Left lobe of liver (tissue), 2 donors: ENCODE data around the gene HJV. TPM values are rescaled to one million over a fixed set of nuclear protein-coding genes. Genes with fewer than 3 reads are reported as not detected.

Experiments
- ATAC-seq: fragments of 200-7000 bp; cut with Tn5 transposase; one replicate; pipeline ENCODE4 v1.9.1; 2020; ENCODE audit warnings: mild to moderate bottlenecking, moderate library complexity
- DNase-seq: peaks from one replicate; pipeline ENCODE4 v3.0.0-alpha.2; 2020; ENCODE audit warnings: low spot score
- total RNA-seq: library from RNA; stranded (reverse); gene quantifications from one replicate; pipeline ENCODE4 v1.2.1, GENCODE V29; 2021
- donor health status: DM: no; HTN: no; CAD: no; lungs with moderate emphysema.
- donor health status: DM: no; HTN: yes; CAD: no.

Gene HJV
- total RNA-seq, 1 donor from 2014 or later, result 110 TPM

GRCh38 chr1:145978854-145979745, 42.4 kb downstream of the HJV start:
- DNase-seq (peak; percentile 75), ATAC-seq (peak; percentile 60)

GRCh38 chr1:145978471-145978853, 43.1 kb downstream of the HJV start:
- DNase-seq (no peak), ATAC-seq (no peak)

GRCh38 chr1:145977486-145978470, 43.8 kb downstream of the HJV start:
- ATAC-seq, result peak; percentile 79
- DNase-seq, result peak; percentile 72

- no peak for ATAC-seq
Measured at GRCh38 chr1:145977016-145977415, 44.5 kb downstream of the HJV start.

GRCh38 chr1:145975216-145975615, 46.3 kb downstream of the HJV start:
- ATAC-seq (no peak), DNase-seq (no peak)

More at GRCh38 chr1:145977016-145977415, 44.5 kb downstream of the HJV start:
- no peak for DNase-seq

- no peak for ATAC-seq
- DNase-seq, result no peak
Measured at GRCh38 chr1:145974721-145975120, 46.8 kb downstream of the HJV start.

- ATAC-seq, result peak; percentile 83
- peak; percentile 85 for DNase-seq
Measured at GRCh38 chr1:145972580-145972979, 49.0 kb downstream of the HJV start.

Other genes with a start within 250 kb of the HJV start
- gene RNF115, start 197.6 kb downstream of the HJV start, total RNA-seq, result 4.9 TPM
- 7.4 TPM for gene POLR3C, start 197.5 kb downstream of the HJV start, total RNA-seq
- 0.63 TPM for gene NUDT17, start 176.1 kb downstream of the HJV start, total RNA-seq
- 6.2 TPM for gene PIAS3, start 162.7 kb downstream of the HJV start, total RNA-seq
- gene ANKRD35, start 135.9 kb downstream of the HJV start, total RNA-seq, result 2.4 TPM
- gene ITGA10, start 111.7 kb downstream of the HJV start, total RNA-seq, result 1.5 TPM
- gene PEX11B, start 103.0 kb downstream of the HJV start, total RNA-seq, result 16.1 TPM
- gene RBM8A, start 94.3 kb downstream of the HJV start, total RNA-seq, result 45.0 TPM
- 11.4 TPM for gene LIX1L, start 63.7 kb downstream of the HJV start, total RNA-seq
- 0.65 TPM for gene ANKRD34A, start 57.2 kb downstream of the HJV start, total RNA-seq
- gene POLR3GL, start 57.0 kb downstream of the HJV start, total RNA-seq, result 14.2 TPM
- 66.5 TPM for gene TXNIP, start 25.2 kb downstream of the HJV start, total RNA-seq
- gene NBPF10, start 123.1 kb upstream of the HJV start, total RNA-seq, result 1.4 TPM
- gene NOTCH2NLA, start 207.3 kb upstream of the HJV start, total RNA-seq, result 23.5 TPM